OCI-LY1 (cell line): ENCODE results near the gene DOCK4.

Experiments used
- EZH2 ChIP-seq: fragments of 200-600 bp; sonication (generic), shearing (Covaris generic); IDR thresholded peaks from 2 replicates; pipeline ENCODE4 v1.8.0; 2017; ENCODE audit warnings: borderline replicate concordance, mixed run types, mild to moderate bottlenecking, antibody characterized with exemption, low read length, moderate library complexity, mixed read lengths
- TF ChIP-seq, protein P1 (sequence below): fragments of 200-600 bp; sonication (generic), shearing (Covaris generic); IDR thresholded peaks from 2 replicates; pipeline ENCODE4 v1.5.1; 2017; ENCODE audit warnings: mild to moderate bottlenecking, antibody characterized with exemption, low read length, moderate library complexity, mixed read lengths

DNA sequence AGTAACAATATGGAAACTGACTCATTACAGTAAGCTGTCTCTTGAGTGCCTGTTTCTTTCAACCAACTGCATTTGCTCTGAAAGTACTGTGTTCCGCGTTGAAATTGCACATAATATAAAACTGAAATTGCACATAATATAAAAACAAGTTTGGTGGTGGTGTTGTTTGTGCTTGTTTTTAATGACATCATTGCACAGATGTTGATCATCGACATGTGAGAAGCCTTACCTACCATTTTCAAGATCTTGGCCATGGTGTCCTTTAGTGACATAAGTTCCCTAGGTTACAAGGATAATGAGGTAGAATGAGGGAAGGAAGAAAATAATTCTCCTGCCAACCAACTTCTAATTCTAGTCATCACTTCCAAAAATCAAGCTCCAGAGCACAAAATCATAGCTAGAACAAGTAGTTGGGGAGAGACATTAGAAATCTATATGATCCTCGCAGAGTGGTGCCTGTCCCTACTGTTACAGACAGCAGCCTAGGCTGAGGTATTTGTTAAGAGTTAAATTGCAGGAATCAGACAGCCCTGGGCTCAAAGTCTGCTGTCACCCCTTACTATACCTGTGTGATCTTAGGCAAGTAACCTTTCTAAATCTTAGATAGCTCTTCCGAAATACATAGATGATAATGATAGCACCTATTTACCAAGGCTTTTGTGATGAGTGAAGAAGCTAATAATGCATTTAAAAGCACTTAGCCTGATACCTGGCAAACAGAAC lies 29.3 kb downstream of the DOCK4 start:
- TF ChIP-seq, protein P1, sequence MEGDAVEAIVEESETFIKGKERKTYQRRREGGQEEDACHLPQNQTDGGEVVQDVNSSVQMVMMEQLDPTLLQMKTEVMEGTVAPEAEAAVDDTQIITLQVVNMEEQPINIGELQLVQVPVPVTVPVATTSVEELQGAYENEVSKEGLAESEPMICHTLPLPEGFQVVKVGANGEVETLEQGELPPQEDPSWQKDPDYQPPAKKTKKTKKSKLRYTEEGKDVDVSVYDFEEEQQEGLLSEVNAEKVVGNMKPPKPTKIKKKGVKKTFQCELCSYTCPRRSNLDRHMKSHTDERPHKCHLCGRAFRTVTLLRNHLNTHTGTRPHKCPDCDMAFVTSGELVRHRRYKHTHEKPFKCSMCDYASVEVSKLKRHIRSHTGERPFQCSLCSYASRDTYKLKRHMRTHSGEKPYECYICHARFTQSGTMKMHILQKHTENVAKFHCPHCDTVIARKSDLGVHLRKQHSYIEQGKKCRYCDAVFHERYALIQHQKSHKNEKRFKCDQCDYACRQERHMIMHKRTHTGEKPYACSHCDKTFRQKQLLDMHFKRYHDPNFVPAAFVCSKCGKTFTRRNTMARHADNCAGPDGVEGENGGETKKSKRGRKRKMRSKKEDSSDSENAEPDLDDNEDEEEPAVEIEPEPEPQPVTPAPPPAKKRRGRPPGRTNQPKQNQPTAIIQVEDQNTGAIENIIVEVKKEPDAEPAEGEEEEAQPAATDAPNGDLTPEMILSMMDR = no peak
- TF ChIP-seq EZH2 = no peak
